Hematopoietic multipotent progenitor cell treated with erythropoietin and hydrocortisone succinate and interleukin-3 and kit ligand, for 8 days (in vitro differentiated cells): ENCODE measurements around the gene PAX3.

Experiments
- DNase-seq: peaks from one replicate; pipeline ENCODE4 v3.0.0-alpha.2; 2015

The PAX3 gene

GRCh38 chr2:222309766-222310165 lies 11.0 kb upstream of the PAX3 start:
- DNase-seq = no peak

DNA sequence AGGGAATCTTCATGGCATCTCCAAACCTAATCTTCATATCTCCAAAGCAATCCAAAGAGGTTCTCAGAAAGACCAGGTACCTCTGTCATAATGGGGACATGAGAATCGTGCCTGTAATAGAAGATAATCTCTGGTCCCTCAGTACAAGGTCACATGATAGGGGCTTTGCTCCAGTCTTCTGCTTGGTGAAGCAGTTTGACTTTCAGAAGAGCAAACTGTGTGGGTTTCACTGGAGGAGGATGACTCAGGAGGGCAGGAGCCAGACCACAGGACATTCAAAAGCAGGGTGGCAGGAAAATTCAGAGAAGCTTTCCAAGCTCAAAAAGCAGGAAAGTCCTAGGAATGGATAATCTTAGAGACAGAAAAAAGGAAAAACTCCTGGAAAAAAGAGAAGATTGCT lies 10.6 kb upstream of the PAX3 start:
- DNase-seq = no peak

DNA sequence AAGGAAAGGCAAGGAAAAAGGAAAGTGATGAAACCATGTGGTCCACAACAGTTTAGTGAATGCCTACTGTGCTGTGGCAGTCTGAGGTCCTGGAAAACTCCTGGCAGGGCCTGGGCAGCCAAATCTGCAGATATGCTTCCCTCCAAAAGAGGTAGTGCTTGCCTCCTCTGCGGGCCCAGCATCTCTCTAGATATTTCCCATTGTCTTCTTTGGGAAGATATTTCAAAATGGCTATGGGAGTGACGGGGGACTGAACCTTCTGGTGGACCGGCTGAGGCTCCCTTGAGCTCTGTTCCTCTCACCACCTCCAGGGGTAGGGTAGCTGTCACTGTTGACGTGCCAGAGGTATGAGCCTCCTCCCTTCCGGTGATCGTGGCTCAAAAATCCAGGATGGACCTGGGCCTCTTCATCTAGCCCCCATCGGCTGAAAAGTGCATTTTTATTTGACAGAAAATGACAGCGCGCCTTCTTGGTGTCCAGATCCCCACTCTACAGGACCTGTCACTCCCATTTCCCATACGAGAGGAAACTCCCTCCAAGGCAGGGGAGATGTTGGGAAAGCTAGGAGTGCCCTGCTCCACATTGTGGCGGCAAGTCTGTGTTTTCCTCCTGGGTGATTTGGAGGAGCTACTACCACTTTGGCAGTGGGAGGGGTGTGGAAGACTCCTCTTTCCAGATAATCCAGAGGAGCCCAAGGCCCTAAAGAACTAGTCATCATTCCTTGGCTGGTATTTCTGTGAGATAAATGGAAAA lies 9.4 kb upstream of the PAX3 start:
- no peak for DNase-seq

DNA sequence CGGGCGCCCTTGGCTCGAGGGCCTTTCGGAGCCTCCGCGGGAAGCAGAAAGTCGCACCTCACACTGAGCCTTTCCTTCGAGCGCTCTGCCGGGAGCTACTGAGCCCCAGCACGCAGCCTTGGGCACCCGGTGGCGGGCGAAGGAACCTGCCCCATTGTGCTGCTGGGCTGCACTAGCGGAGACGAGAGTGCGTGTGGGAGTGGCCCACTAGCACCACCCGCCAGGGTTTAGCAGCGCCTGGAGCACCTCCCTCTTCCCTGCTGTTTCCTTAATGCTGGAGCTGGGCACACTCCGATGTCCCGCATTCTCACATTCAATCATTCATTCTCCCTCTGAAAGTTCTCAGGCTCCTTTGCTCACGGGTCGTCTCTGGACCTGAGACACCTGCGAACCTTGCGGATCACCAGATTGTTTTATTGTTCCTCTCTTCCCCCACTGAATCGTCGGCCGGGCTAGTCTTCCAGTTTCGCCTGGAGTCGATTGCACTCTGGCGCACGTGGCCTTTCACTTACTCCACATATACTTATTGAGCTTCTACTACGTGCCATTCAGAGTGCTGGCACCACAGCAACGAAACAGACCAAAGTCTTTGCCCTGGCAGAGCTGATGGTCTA lies 8.5 kb upstream of the PAX3 start:
- DNase-seq = no peak

- DNase-seq = no peak
Observed at GRCh38 chr2:222306393-222307142, 7.8 kb upstream of the PAX3 start.

- no peak for DNase-seq
Observed at GRCh38 chr2:222305516-222306392, 7.0 kb upstream of the PAX3 start.

GRCh38 chr2:222304737-222305515 lies 6.1 kb upstream of the PAX3 start:
- DNase-seq = no peak

DNA sequence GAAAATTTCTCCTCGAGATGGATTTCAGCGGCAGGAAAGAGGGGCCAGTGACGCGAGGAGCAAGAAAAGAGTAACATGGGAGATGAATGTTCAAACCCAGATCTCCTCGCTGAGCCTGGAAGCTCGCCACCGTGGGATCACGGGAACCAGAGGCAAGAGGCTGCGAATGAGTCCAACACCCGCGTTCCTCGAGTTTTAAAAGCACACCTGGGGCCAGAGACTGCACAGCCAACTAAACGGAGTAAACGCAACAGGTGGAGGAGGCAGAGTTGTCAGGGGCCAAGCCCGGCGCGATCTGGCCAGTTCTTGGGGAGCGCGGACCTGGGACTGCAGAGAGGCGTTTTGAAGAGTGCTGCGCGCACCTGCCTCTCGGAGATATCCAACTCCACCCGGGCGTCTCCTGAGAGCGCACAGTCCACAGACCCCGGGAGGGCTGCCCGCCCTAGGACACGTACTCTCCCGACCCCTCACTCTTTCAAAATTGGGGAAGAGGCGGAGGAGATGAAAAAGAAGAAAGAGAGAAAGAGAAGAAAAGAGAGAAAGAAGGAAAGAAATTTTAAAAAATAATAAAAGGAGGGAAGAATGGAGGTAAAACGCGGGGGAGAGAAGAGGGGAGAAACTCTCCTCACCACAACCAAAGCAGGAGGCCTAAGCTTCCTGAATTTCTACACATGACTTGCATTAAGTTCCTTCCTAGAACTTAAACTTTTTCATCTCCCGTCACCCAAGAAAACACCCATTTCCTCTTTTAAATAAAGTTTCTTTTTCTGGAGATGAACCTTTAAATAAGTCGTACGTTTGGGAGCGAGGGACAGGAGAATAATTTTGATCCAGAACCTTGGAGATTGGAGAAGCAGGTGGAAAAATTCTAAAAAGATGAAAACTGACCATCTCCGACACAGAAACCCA lies 5.3 kb upstream of the PAX3 start:
- no peak for DNase-seq

GRCh38 chr2:222303045-222303827 lies 4.4 kb upstream of the PAX3 start:
- no peak for DNase-seq

DNA sequence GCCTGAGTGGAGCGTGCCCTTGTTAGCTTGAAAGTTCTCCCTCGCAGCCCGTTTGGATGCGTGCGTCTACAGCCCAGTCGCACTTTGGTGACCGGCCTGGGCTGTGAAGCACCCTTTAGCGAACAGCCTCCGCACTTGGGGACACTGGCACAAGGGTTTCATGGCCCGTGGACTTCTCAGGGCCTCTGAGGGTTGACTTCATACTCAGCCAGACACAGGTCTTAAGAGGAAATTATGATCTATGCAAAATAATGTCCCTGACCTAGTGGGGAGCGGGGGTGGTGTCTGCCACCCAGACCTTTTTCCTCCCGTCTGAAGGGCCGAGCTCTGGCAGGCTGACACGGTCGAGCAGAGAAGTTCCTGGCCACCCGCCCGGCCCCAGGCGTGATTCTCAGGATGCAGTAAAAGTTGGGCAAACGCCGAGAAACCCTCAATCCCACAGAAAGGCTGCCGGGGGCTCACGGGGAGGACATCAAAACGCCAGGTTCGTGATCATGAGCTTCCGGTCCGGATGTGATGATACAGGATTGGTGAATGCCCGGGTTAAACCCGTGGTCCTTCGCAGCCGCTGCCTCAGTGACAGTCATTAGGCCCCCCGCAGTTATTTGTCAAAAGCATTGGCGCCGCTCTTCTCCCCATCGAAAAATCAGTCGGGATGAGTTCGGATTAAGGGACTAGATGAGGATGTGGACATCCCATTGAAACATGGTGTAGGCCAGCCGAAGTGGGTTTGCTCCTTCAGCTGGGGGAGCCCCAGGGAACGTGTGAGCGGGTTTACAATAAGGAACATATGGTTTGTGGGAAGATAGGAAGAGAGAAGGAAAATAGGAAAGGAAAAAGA lies 3.6 kb upstream of the PAX3 start:
- DNase-seq = no peak

DNA sequence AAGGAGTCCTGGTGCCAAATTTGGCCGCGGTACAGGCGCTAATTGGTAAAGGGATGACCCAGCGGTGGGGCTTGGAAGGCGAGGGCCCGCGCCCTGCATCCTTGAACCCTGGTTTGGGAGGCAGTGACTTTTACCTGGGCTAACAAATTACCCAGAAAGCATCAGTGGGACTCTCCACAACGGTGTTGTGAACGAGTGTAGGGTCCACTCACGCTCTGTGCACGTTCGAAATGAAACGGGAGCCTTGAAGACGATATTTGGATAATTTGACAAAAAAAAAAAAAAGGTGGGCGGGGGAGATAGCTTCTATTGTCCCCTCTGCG lies 3.0 kb upstream of the PAX3 start:
- no peak for DNase-seq

DNA sequence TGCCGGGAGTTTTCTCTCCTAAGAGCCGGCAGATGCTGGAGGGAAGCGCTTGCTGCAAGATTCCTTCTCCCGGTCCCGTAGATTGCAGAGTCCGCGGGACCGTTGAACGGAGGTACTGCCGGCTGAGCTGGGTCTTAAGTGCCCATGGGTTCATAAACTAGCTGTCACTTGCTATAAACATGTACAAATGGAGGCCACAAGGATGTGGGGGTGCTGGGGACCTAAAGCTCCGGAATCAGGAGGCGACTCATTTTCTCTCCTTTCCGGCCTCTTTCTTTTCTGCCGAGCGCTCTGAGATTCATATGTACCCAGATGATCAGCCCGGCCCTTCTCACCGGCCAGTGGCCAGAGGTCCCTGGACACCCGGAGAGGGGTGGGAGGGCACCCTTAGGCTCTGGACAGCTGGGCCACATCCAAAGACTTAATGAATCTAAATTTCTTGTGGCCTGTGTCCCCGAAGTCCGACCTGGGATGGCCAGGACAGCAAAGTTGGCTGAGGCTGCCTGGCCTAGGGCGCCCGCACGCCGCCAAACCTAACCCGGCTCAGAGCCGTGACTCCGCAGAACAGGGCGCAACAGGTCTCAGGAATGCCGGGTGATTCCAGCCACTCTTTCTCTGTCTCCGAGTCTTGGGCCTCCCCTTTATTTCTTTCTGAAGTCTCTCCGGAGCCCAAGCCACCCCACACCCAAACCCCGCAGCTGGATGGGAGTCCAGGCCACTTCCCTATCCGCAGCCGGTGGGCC lies 2.4 kb upstream of the PAX3 start:
- DNase-seq = no peak

GRCh38 chr2:222300726-222301052 lies 1.9 kb upstream of the PAX3 start:
- no peak for DNase-seq

GRCh38 chr2:222299906-222300725 lies 1.3 kb upstream of the PAX3 start:
- DNase-seq = no peak

DNA sequence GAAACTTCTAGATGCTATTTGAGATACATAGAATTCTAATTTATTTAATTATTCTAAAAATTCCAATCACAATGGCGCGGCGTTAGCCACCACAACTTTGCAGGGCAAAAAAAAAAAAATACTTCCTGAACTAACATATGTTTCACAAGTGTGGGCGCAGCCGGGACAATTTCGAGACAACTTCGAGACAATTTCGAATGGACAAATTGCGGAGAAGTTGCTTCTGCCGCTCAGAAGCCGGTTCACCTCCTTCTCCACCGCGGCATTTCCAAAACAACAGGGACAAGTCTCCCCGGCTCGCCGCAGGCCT lies 842 bp downstream of the PAX3 start:
- DNase-seq = no peak

DNA sequence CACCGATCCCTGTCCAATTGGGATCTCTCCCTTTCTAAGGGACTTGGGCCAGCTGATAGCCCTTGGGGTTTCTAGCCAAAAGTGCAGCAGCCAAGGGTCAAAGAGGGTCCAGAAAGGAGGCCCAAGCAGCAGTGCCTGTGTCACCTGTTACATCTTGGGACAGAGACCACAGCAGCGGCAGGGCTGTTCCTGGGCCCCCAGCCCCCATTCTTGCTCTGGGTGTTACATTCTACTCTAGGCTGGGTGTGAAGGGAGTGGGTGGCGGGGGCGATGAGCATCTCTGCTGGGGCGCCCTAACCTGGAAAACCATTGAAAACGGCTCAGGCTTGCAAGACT lies 1.2 kb downstream of the PAX3 start:
- no peak for DNase-seq

DNA sequence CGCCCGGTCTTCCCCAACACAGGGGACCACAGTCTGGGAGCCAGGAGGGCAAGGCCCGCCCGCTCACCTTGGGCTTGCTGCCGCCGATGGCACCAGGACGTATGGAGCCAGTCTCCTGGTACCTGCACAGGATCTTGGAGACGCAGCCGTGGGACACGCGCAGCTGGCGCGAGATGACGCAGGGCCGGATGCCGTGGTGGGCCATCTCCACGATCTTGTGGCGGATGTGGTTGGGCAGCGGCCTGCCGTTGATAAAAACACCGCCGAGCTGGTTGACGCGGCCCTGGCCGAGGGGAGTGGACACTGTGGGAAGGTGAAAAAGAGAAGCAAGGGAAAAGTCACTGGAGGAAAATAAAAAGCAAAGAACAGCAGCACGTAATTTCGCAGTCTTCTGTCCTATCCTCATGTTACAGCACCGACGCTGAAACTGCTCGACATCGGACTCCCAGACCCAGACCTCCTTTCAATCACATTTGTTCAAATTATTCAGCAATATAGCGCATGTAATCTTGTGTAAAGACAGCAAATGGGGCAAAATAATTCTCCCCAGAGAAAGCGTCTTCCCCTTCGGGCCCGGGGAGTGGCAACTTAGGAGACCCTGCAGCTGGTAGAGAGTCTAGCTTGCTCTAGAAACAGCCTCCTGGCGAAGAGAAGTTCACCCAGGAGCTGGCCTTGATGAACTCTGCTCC lies 1.7 kb downstream of the PAX3 start:
- DNase-seq = no peak

- DNase-seq = no peak
Observed at GRCh38 chr2:222296311-222296741, 2.5 kb downstream of the PAX3 start.
